Ascending aorta (tissue), 2 donors: ENCODE results near the gene TTF2. TPM values are rescaled to one million over a fixed set of nuclear protein-coding genes. Genes with fewer than 3 reads are reported as not detected.

Experiments used
- DNase-seq, 2 donors: peaks; one replicate each; pipeline ENCODE4 v3.0.0-alpha.2; 2019; ENCODE audit warnings: low spot score in 2 of 2
- H3K27ac ChIP-seq, 2 donors: fragments of 200-600 bp; sonication (generic); one replicate each; pipeline ENCODE4 v1.5.1; 2016 to 2017; ENCODE audit warnings: mild to moderate bottlenecking in 1 of 2
- H3K27me3 ChIP-seq: fragments of 200-600 bp; sonication (generic); one replicate; pipeline ENCODE4 v1.5.1; 2017
- H3K36me3 ChIP-seq, 2 donors: fragments of 200-600 bp; sonication (generic); one replicate each; pipeline ENCODE4 v1.5.1; 2016
- H3K4me1 ChIP-seq, 2 donors: fragments of 200-600 bp; sonication (generic); one replicate each; pipeline ENCODE4 v1.5.1; 2016 to 2017; ENCODE audit warnings: mild to moderate bottlenecking in 1 of 2
- H3K4me3 ChIP-seq, 2 donors: fragments of 200-600 bp; sonication (generic); one replicate each; pipeline ENCODE4 v1.5.1; 2016 to 2017; ENCODE audit warnings: mild to moderate bottlenecking in 1 of 2
- H3K9me3 ChIP-seq, 2 donors: fragments of 200-600 bp; sonication (generic); one replicate each; pipeline ENCODE4 v1.5.1; 2016
- CTCF ChIP-seq, 3 experiments: fragments of 200-600 bp in 2 of 3; fragments of 450-650 bp in 1 of 3; sonication (generic) in 2 of 3; IDR thresholded peaks; one replicate each; pipeline ENCODE4 v1.5.1; 2016 to 2019; ENCODE audit warnings: antibody characterized with exemption in 3 of 3, mild to moderate bottlenecking in 1 of 3, moderate library complexity in 1 of 3
- intact Hi-C: fragments of 100-400 bp; cut with DNase I; formaldehyde crosslinking; loops from one replicate; pipeline ENCODE4 v1.15.1; 2023
- total RNA-seq: library from RNA; depleted of rRNA; stranded (reverse); fragments of >200 nt; gene quantifications from one replicate; pipeline ENCODE4 v1.1.0, GENCODE V29; 2016

Gene TTF2
- total RNA-seq, 1 donor from 2014 or later = 4.4 TPM

GRCh38 chr1:117121589-117122329 lies 61.6 kb downstream of the TTF2 start, which contains the start of gene TRIM45:
Gene TRIM45 (minus strand): TSS chr1:117121749. CDS start chr1:117121201, 548 bp downstream.
- peak; percentile 66 to 86 (median 80) for TF ChIP-seq CTCF (IDR thresholded peaks at IDR 0.05)
- H3K4me3 ChIP-seq = peak within 1 kb of the TSS; percentile 73 to 90
- peaks cover 3 to 5% of the 10 kb centered on the region in 2 donors for H3K4me1 ChIP-seq
- intact Hi-C loops = loop anchor here (1.0 to 10.0 kb wide), 6 partner anchors 28 to 1144 kb away; partner anchors contain the start of genes CD58, MAN1A2, SLC22A15 and TENT5C
- H3K9me3 ChIP-seq = no peaks in the 10 kb centered on the region
- peak within 1 kb of the TSS; percentile 86 to 88 for H3K27ac ChIP-seq
- DNase-seq = peak; percentile 86 to 99
- H3K36me3 ChIP-seq = no peaks in the 10 kb centered on the region
- no peaks in the 10 kb centered on the region for H3K27me3 ChIP-seq

GRCh38 chr1:117122330-117123025 lies 62.4 kb downstream of the TTF2 start:
- Histone ChIP-seq H3K4me3 (peak overlapping the region; percentile 73 to 90), H3K9me3 (no peaks in the 10 kb centered on the region), H3K36me3 (no peaks in the 10 kb centered on the region), H3K4me1 (peaks cover 3 to 5% of the 10 kb centered on the region in 2 donors), H3K27me3 (no peaks in the 10 kb centered on the region), H3K27ac (peak overlapping the region; percentile 86 to 88)
- no peak for DNase-seq
- intact Hi-C loops = loop anchor here (1.0 to 10.0 kb wide), 5 partner anchors 62 to 1145 kb away; partner anchors contain the start of genes CD58, MAN1A2, SLC22A15 and TENT5C
- no peak for TF ChIP-seq CTCF (IDR thresholded peaks at IDR 0.05)

- Histone ChIP-seq H3K36me3 (no peaks in the 10 kb centered on the region), H3K27me3 (no peaks in the 10 kb centered on the region), H3K9me3 (no peaks in the 10 kb centered on the region), H3K4me3 (no peak overlapping the region), H3K27ac (no peak overlapping the region), H3K4me1 (peaks cover 3 to 8% of the 10 kb centered on the region in 2 donors)
- TF ChIP-seq CTCF (IDR thresholded peaks at IDR 0.05) = no peak
- no peak for DNase-seq
- intact Hi-C loops = loop anchor here (2.0 to 10.0 kb wide), 4 partner anchors 244 to 1146 kb away; partner anchors contain the start of genes CD58, MAN1A2, SLC22A15 and TENT5C
Measured at GRCh38 chr1:117123274-117123673, 63.1 kb downstream of the TTF2 start.

GRCh38 chr1:117124661-117125060 lies 64.5 kb downstream of the TTF2 start:
- Histone ChIP-seq H3K4me3 (no peak overlapping the region), H3K36me3 (no peaks in the 10 kb centered on the region), H3K4me1 (peaks cover 3 to 9% of the 10 kb centered on the region in 2 donors), H3K27me3 (no peaks in the 10 kb centered on the region), H3K9me3 (no peaks in the 10 kb centered on the region), H3K27ac (no peak overlapping the region)
- intact Hi-C loops = loop anchor here (5.0 to 10.0 kb wide), 3 partner anchors 480 to 1147 kb away; partner anchors contain the start of genes CD58, SLC22A15 and TENT5C
- no peak for DNase-seq
- TF ChIP-seq CTCF (IDR thresholded peaks at IDR 0.05) = no peak

- no peak overlapping the region for H3K4me3 ChIP-seq
- peaks cover 0 to 4% of the 10 kb centered on the region in 2 donors for H3K4me1 ChIP-seq
- H3K9me3 ChIP-seq = no peaks in the 10 kb centered on the region
- H3K36me3 ChIP-seq = no peaks in the 10 kb centered on the region
- no peak overlapping the region for H3K27ac ChIP-seq
- no peak for TF ChIP-seq CTCF (IDR thresholded peaks at IDR 0.05)
- H3K27me3 ChIP-seq = no peaks in the 10 kb centered on the region
- intact Hi-C loops = loop anchor here (1.0 to 10.0 kb wide), 2 partner anchors 59 to 477 kb away; partner anchors contain the start of gene TENT5C
- DNase-seq = no peak
Measured at GRCh38 chr1:117127795-117128194, 67.7 kb downstream of the TTF2 start.
